ENCODE data around the gene JCAD. TPM values are rescaled to one million over a fixed set of nuclear protein-coding genes. Genes with fewer than 3 reads are reported as not detected.

The JCAD gene
- polyA plus RNA-seq, 1 of the 3 experiments (the other 2 are of a cell fraction): 19.0 TPM

DNA sequence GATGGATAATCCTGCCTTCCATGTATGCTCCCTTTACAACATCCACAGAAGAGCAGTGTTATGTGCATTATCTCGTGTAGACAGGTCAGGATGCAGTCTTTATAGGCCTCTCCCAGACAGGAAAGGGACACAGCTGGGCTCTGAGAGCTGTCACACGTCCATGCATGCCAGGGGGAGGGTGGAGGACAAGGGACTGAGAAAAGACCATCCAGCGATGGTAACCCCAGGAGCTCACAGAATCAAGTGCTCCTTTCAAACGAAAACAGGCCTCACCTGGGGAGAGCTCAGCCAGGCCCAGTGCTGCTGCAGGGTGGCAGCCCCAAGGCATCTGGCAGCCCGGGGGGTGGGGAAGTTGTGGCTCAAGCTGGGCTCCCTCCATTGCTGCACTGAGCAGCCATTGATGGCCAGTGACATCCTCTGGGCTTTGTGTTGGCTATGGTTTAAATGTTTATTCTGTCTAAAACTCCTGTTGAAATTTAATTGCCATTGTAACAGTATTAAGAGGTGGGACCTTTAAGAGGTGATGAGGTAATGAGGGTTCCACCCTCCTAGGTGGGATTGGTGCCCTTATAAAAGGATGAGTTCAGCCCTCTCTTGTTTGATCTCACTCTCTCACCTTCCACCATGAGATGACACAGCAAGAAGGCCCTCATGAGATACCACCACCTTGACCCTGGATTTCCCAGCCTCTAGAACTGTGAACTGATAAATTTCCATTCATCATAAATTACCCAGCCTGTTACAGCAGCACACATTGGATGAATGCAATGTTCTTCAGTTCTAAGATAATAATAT lies 15.7 kb downstream of the JCAD start:
- H2AFZ ChIP-seq (ENCODE audit: low read depth): no peak overlapping the region
- peaks cover 97% of the 10 kb centered on the region for H4K20me1 ChIP-seq (ENCODE audit: insufficient read depth)
- no peak overlapping the region for H3K9ac ChIP-seq
- H3K9me2 ChIP-seq: no peaks in the 10 kb centered on the region
- peaks cover 77 to 79% of the 10 kb centered on the region in 2 experiments for H3K36me3 ChIP-seq (replicated peaks in 1 of 2; ENCODE audit: control insufficient read depth in 1 of 2, insufficient read depth in 2 of 2, low read length in 1 of 2)
- peaks cover 100% of the 10 kb centered on the region for H3K79me2 ChIP-seq (ENCODE audit: insufficient read depth)
- WGBS (ENCODE audit: low lambda C conversion rate): 69% methylated on average over 4 of the region's 5 CpGs
- no peak overlapping the region for H3K4me2 ChIP-seq
- peaks cover 4% of the 10 kb centered on the region for H3F3A ChIP-seq (replicated peaks; ENCODE audit: insufficient read depth)
- H3K9me3 ChIP-seq: no peaks in the 10 kb centered on the region
- TF ChIP-seq, protein P1, sequence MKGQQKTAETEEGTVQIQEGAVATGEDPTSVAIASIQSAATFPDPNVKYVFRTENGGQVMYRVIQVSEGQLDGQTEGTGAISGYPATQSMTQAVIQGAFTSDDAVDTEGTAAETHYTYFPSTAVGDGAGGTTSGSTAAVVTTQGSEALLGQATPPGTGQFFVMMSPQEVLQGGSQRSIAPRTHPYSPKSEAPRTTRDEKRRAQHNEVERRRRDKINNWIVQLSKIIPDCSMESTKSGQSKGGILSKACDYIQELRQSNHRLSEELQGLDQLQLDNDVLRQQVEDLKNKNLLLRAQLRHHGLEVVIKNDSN (IDR thresholded peaks at IDR 0.05; ENCODE audit: borderline replicate concordance, low read depth): no peak
- TF ChIP-seq YY1 (IDR thresholded peaks at IDR 0.05; ENCODE audit: low read depth): no peak
- no peak for TF ChIP-seq EP300 (IDR thresholded peaks at IDR 0.05; ENCODE audit: borderline replicate concordance in 1 of 2, low read depth in 1 of 2, low read length in 1 of 2)
- TF ChIP-seq, protein P2, sequence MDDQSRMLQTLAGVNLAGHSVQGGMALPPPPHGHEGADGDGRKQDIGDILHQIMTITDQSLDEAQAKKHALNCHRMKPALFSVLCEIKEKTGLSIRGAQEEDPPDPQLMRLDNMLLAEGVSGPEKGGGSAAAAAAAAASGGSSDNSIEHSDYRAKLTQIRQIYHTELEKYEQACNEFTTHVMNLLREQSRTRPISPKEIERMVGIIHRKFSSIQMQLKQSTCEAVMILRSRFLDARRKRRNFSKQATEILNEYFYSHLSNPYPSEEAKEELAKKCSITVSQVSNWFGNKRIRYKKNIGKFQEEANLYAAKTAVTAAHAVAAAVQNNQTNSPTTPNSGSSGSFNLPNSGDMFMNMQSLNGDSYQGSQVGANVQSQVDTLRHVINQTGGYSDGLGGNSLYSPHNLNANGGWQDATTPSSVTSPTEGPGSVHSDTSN (IDR thresholded peaks at IDR 0.05): no peak
- no peak for TF ChIP-seq FOSL2 (IDR thresholded peaks at IDR 0.05; ENCODE audit: borderline replicate concordance, low read depth)
- POLR2A ChIA-PET: no interaction called here
- CTCF ChIA-PET: interaction anchor here (1.6 kb wide), 1 partner anchor 41 kb away, joined by 5 read pairs; no protein-coding TSS in a partner anchor
- H3K27me3 ChIP-seq (ENCODE audit: insufficient read depth): no peaks in the 10 kb centered on the region
- no peak overlapping the region for H3K4me3 ChIP-seq (ENCODE audit: low read depth in 2 of 2, low read length in 1 of 2)
- no peak overlapping the region for H3K27ac ChIP-seq (ENCODE audit: low read depth in 2 of 2, low read length in 1 of 2)
- peaks cover 0 to 8% of the 10 kb centered on the region in 2 experiments; a peak in 1 of 4 replicates for H3K4me1 ChIP-seq (ENCODE audit: control insufficient read depth in 1 of 2, insufficient read depth in 2 of 2, low read depth in 1 of 2, low read length in 1 of 2)
- no peak for DNase-seq

DNA sequence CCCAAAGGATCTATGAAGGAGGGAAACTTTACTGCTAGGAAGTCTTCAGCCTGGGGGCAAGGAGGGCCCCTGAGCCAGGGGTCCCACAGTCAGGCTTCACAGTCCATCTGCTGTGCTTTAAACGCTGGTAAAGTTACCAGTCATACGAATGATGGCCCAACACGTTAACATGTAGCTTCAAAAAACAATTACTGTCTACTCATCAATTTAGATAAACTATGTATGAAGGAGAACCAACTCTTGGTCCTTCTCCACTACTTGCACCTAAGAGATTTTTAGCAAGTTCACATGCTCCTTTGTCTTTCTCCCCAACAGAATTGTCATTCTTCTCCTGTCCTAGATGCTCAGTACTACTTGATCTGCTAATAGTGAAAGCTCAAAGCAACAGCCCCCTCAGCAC lies 16.6 kb downstream of the JCAD start:
- Histone ChIP-seq H4K20me1 (ENCODE audit: insufficient read depth) (peaks cover 97% of the 10 kb centered on the region), H3F3A (replicated peaks; ENCODE audit: insufficient read depth) (peaks cover 4% of the 10 kb centered on the region), H3K79me2 (ENCODE audit: insufficient read depth) (peaks cover 100% of the 10 kb centered on the region), H3K9ac (no peak overlapping the region), H3K4me1 (ENCODE audit: control insufficient read depth in 1 of 2, insufficient read depth in 2 of 2, low read depth in 1 of 2, low read length in 1 of 2) (peaks cover 0 to 8% of the 10 kb centered on the region in 2 experiments; a peak in 1 of 4 replicates), H3K36me3 (replicated peaks in 1 of 2; ENCODE audit: control insufficient read depth in 1 of 2, insufficient read depth in 2 of 2, low read length in 1 of 2) (peaks cover 79 to 85% of the 10 kb centered on the region in 2 experiments), H3K4me2 (no peak overlapping the region), H3K27ac (ENCODE audit: low read depth in 2 of 2, low read length in 1 of 2) (no peak overlapping the region), H3K27me3 (ENCODE audit: insufficient read depth) (no peaks in the 10 kb centered on the region), H2AFZ (ENCODE audit: low read depth) (no peak overlapping the region), H3K9me2 (no peaks in the 10 kb centered on the region), H3K4me3 (ENCODE audit: low read depth in 2 of 2, low read length in 1 of 2) (no peak overlapping the region), H3K9me3 (no peaks in the 10 kb centered on the region)
- POLR2A ChIA-PET: no interaction called here
- CTCF ChIA-PET: interaction anchor here (1.6 kb wide), 1 partner anchor 40 kb away, joined by 5 read pairs; no protein-coding TSS in a partner anchor
- 98% methylated on average over 3 of the region's 3 CpGs for WGBS (ENCODE audit: low lambda C conversion rate)
- no peak for DNase-seq
- no peak for TF ChIP-seq RAD21 (IDR thresholded peaks at IDR 0.05; ENCODE audit: low read length)
- TF ChIP-seq RXRA (IDR thresholded peaks at IDR 0.05; ENCODE audit: borderline replicate concordance, low read depth): no peak
- TF ChIP-seq MEF2A (IDR thresholded peaks at IDR 0.05; ENCODE audit: borderline replicate concordance, low read depth): no peak
- TF ChIP-seq SMC3 (IDR thresholded peaks at IDR 0.05; ENCODE audit: low read depth, low read length): no peak
- TF ChIP-seq, protein P2 (IDR thresholded peaks at IDR 0.05): no peak
- TF ChIP-seq ELF1 (IDR thresholded peaks at IDR 0.05): no peak
- TF ChIP-seq NRF1 (IDR thresholded peaks at IDR 0.05; ENCODE audit: low read depth, low read length): no peak
- TF ChIP-seq, protein P3, sequence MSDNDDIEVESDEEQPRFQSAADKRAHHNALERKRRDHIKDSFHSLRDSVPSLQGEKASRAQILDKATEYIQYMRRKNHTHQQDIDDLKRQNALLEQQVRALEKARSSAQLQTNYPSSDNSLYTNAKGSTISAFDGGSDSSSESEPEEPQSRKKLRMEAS (IDR thresholded peaks at IDR 0.05; ENCODE audit: low read depth): no peak
- TF ChIP-seq, protein P4, sequence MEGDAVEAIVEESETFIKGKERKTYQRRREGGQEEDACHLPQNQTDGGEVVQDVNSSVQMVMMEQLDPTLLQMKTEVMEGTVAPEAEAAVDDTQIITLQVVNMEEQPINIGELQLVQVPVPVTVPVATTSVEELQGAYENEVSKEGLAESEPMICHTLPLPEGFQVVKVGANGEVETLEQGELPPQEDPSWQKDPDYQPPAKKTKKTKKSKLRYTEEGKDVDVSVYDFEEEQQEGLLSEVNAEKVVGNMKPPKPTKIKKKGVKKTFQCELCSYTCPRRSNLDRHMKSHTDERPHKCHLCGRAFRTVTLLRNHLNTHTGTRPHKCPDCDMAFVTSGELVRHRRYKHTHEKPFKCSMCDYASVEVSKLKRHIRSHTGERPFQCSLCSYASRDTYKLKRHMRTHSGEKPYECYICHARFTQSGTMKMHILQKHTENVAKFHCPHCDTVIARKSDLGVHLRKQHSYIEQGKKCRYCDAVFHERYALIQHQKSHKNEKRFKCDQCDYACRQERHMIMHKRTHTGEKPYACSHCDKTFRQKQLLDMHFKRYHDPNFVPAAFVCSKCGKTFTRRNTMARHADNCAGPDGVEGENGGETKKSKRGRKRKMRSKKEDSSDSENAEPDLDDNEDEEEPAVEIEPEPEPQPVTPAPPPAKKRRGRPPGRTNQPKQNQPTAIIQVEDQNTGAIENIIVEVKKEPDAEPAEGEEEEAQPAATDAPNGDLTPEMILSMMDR (IDR thresholded peaks at IDR 0.05): no peak
- TF ChIP-seq JUND (IDR thresholded peaks at IDR 0.05): no peak
- TF ChIP-seq MXI1 (IDR thresholded peaks at IDR 0.05; ENCODE audit: low read depth, low read length): no peak
- TF ChIP-seq TEAD4 (IDR thresholded peaks at IDR 0.05; ENCODE audit: borderline replicate concordance, insufficient read depth): no peak
- TF ChIP-seq CHD2 (IDR thresholded peaks at IDR 0.05; ENCODE audit: low read length, partially characterized antibody): no peak
- TF ChIP-seq TAF1 (IDR thresholded peaks at IDR 0.05; ENCODE audit: borderline replicate concordance, low read depth, low read length): no peak
- TF ChIP-seq, protein P5, sequence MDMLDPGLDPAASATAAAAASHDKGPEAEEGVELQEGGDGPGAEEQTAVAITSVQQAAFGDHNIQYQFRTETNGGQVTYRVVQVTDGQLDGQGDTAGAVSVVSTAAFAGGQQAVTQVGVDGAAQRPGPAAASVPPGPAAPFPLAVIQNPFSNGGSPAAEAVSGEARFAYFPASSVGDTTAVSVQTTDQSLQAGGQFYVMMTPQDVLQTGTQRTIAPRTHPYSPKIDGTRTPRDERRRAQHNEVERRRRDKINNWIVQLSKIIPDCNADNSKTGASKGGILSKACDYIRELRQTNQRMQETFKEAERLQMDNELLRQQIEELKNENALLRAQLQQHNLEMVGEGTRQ (IDR thresholded peaks at IDR 0.05; ENCODE audit: borderline replicate concordance, low read depth, low read length): no peak
- no peak for TF ChIP-seq FOXJ3 (CRISPR knock-in tag; IDR thresholded peaks at IDR 0.05)
- no peak for TF ChIP-seq RFX5 (IDR thresholded peaks at IDR 0.05; ENCODE audit: low read length)
- TF ChIP-seq TCF12 (IDR thresholded peaks at IDR 0.05): no peak
- no peak for TF ChIP-seq NFIC (IDR thresholded peaks at IDR 0.05; ENCODE audit: borderline replicate concordance)
